HCT116 (cell line): ENCODE data around the gene GPT2. TPM values are rescaled to one million over a fixed set of nuclear protein-coding genes. Genes with fewer than 3 reads are reported as not detected.

Experiments used
- ATAC-seq: fragments of 200-7000 bp; cut with Tn5 transposase; 2 replicates; pipeline ENCODE4 v1.9.1; 2020; ENCODE audit warnings: mild to moderate bottlenecking, moderate library complexity
- BruUV-seq: library from RNA; stranded (reverse); fragments of 400-500 nt; replicated peaks from 2 replicates; lab custom pipeline; 2021; lab: Mats Ljungman, UMichigan
- CTCF ChIA-PET: fragments of 300-600 bp; sonication (Branson Sonifier 250); formaldehyde crosslinking; loops from one replicate; lab custom pipeline; 2021; ENCODE audit warnings: antibody characterized with exemption; lab: Charles Lee
- POLR2A ChIA-PET: fragments of 300-600, 350-600 bp; sonication (Branson Sonifier 250); formaldehyde crosslinking; loops from one replicate; lab custom pipeline; 2021; ENCODE audit warnings: antibody characterized with exemption; lab: Charles Lee
- RAD21 ChIA-PET, 2 experiments: fragments of 300-600 bp; sonication (Branson Sonifier 250); formaldehyde crosslinking; loops; one replicate each; lab custom pipeline; 2023; ENCODE audit warnings: low total read pairs in 2 of 2; ENCODE audit not compliant: uncharacterized antibody in 2 of 2, unreplicated experiment in 2 of 2, low non-redundant PET in 1 of 2; lab: Charles Lee
- DNase-seq: peaks from one replicate; pipeline ENCODE4 v3.0.0-alpha.2; 2010; ENCODE audit warnings: low read depth, low spot score
- H2AFZ ChIP-seq: fragments of 200-600 bp; shearing (Covaris generic), sonication (generic); 2 replicates; pipeline ENCODE4 v1.6.1; 2017; ENCODE audit warnings: low read depth, mixed run types, mixed read lengths, antibody characterized with exemption, low read length; ENCODE audit not compliant: poor library complexity, severe bottlenecking
- H3K27ac ChIP-seq: 2 replicates; pipeline ENCODE4 v1.5.1; 2012; ENCODE audit warnings: low read depth, low read length
- H3K27me3 ChIP-seq: fragments of 200-600 bp; sonication (generic); 2 replicates; pipeline ENCODE4 v1.6.1; 2016; ENCODE audit warnings: mixed run types, low read length, mixed read lengths; ENCODE audit not compliant: insufficient read depth
- H3K36me3 ChIP-seq, 2 experiments: fragments of 200-500 bp in 1 of 2; fragments of 200-600 bp in 1 of 2; sonication (Bioruptor generic) in 1 of 2; sonication (generic) in 1 of 2; 2 replicates each; pipeline versions ENCODE4 v1.5.1 to v1.6.1; 2014 to 2016; ENCODE audit warnings: low read length in 2 of 2, inconsistent platforms in 1 of 2, mixed read lengths in 1 of 2, mixed run types in 1 of 2; ENCODE audit not compliant: insufficient read depth in 2 of 2, control insufficient read depth in 1 of 2
- H3K4me1 ChIP-seq, 2 experiments: fragments of 200-600 bp in 1 of 2; sonication (generic) in 1 of 2; 2 replicates each; pipeline versions ENCODE4 v1.5.1 to v1.6.1; 2012 to 2017; ENCODE audit warnings: low read length in 2 of 2, inconsistent platforms in 1 of 2, mild to moderate bottlenecking in 1 of 2, mixed read lengths in 1 of 2, mixed run types in 1 of 2, moderate library complexity in 1 of 2; ENCODE audit not compliant: insufficient read depth in 2 of 2, control insufficient read depth in 1 of 2
- H3K4me2 ChIP-seq: fragments of 200-600 bp; sonication (generic); 2 replicates; pipeline ENCODE4 v1.6.1; 2017; ENCODE audit warnings: mixed run types, low read length, mixed read lengths
- H3K4me3 ChIP-seq, 2 experiments: fragments of 200-600 bp in 1 of 2; sonication (generic) in 1 of 2; replicated peaks in 1 of 2; 2 replicates each; pipeline ENCODE4 v1.5.1; 2011 to 2016; ENCODE audit warnings: low read length in 2 of 2, control low read depth in 1 of 2, low read depth in 1 of 2, mild to moderate bottlenecking in 1 of 2, mixed read lengths in 1 of 2, mixed run types in 1 of 2
- H3K79me2 ChIP-seq: fragments of 200-600 bp; sonication (generic); 2 replicates; pipeline ENCODE4 v1.6.1; 2017; ENCODE audit warnings: mild to moderate bottlenecking, mixed run types, low read length, moderate library complexity, mixed read lengths; ENCODE audit not compliant: insufficient read depth
- H3K9ac ChIP-seq: fragments of 200-600 bp; sonication (generic); 2 replicates; pipeline ENCODE4 v1.6.1; 2016; ENCODE audit warnings: low read length, mixed read lengths
- H3K9me2 ChIP-seq: fragments of 200-600 bp; sonication (generic), shearing (Covaris generic); 2 replicates; pipeline ENCODE4 v1.6.1; 2017; ENCODE audit warnings: mixed run types, mild to moderate bottlenecking, moderate library complexity; ENCODE audit not compliant: insufficient read depth
- H3K9me3 ChIP-seq, 2 experiments: fragments of 200-500 bp in 1 of 2; fragments of 200-600 bp in 1 of 2; sonication (Bioruptor generic) in 1 of 2; sonication (generic) in 1 of 2; 2 replicates each; pipeline ENCODE4 v1.6.1; 2014 to 2017; ENCODE audit warnings: low read length in 2 of 2, mixed read lengths in 2 of 2, inconsistent platforms in 1 of 2, low read depth in 1 of 2, mild to moderate bottlenecking in 1 of 2, mixed run types in 1 of 2, moderate library complexity in 1 of 2; ENCODE audit not compliant: control insufficient read depth in 1 of 2, insufficient read depth in 1 of 2
- H4K20me1 ChIP-seq: fragments of 200-600 bp; sonication (generic), shearing (Covaris generic); 2 replicates; pipeline ENCODE4 v1.6.1; 2017; ENCODE audit warnings: mixed run types, mild to moderate bottlenecking, moderate library complexity; ENCODE audit not compliant: insufficient read depth
- EGR1 ChIP-seq: IDR thresholded peaks from 2 replicates; pipeline ENCODE4 v1.6.1; 2012; ENCODE audit warnings: low read depth
- POLR2A ChIP-seq: IDR thresholded peaks from 2 replicates; pipeline ENCODE4 v1.7.0; 2011; ENCODE audit warnings: borderline replicate concordance; ENCODE audit not compliant: insufficient read depth, insufficient read length; ENCODE audit errors: extremely low read depth
- POLR2AphosphoS5 ChIP-seq: IDR thresholded peaks from 2 replicates; pipeline ENCODE4 v1.6.1; 2011; ENCODE audit warnings: mild to moderate bottlenecking, low read depth, low read length, moderate library complexity
- RAD21 ChIP-seq: IDR thresholded peaks from 2 replicates; pipeline ENCODE4 v1.6.1; 2012; ENCODE audit warnings: low read depth, mild to moderate bottlenecking
- SIN3A ChIP-seq: IDR thresholded peaks from 2 replicates; pipeline ENCODE4 v1.6.1; 2012; ENCODE audit warnings: low read depth
- SRF ChIP-seq: IDR thresholded peaks from 2 replicates; pipeline ENCODE4 v1.6.1; 2012; ENCODE audit warnings: low read depth
- TCF7L2 ChIP-seq: IDR thresholded peaks from 2 replicates; pipeline ENCODE4 v1.7.0; 2011; ENCODE audit warnings: borderline replicate concordance, inconsistent platforms; ENCODE audit not compliant: insufficient read depth, insufficient read length; ENCODE audit errors: extremely low read depth
- ZBTB33 ChIP-seq: IDR thresholded peaks from 2 replicates; pipeline ENCODE4 v1.6.1; 2011; ENCODE audit warnings: mild to moderate bottlenecking, low read length, moderate library complexity; ENCODE audit not compliant: insufficient replicate concordance; ENCODE audit errors: extremely low read depth
- ZNF274 ChIP-seq: fragments of 200-500 bp; sonication (Bioruptor generic); IDR thresholded peaks from 2 replicates; pipeline ENCODE4 v1.6.1; 2014; ENCODE audit warnings: mild to moderate bottlenecking, low read depth, low read length, inconsistent platforms
- intact Hi-C: fragments of 100-400 bp; cut with micrococcal nuclease; formaldehyde crosslinking; loops from 2 replicates; pipeline ENCODE4 v1.10.0; 2022
- total RNA-seq: library from RNA; stranded (reverse); gene quantifications from one replicate; pipeline ENCODE4 v1.2.1, GENCODE V29; 2021; ENCODE audit not compliant: unreplicated experiment
- TF ChIP-seq, protein P1 (sequence below): IDR thresholded peaks from 2 replicates; pipeline ENCODE4 v1.6.1; 2012; ENCODE audit warnings: low read depth
- TF ChIP-seq, protein P2 (sequence below): IDR thresholded peaks from 2 replicates; pipeline ENCODE4 v1.6.1; 2012

The GPT2 gene
- total RNA-seq, 1 experiment from 2014 or later: 50.6 TPM

GRCh38 chr16:46975165-46975564 lies 91.0 kb downstream of the GPT2 start:
- Histone ChIP-seq H3K27me3 (no peaks in the 10 kb centered on the region), H3K27ac (no peak overlapping the region), H3K4me3 (no peak overlapping the region), H3K9me3 (no peaks in the 10 kb centered on the region), H4K20me1 (peaks cover 10% of the 10 kb centered on the region; the same call in 1 of the 2 replicates), H3K9ac (no peak overlapping the region), H3K4me1 (peaks cover 11 to 32% of the 10 kb centered on the region in 2 experiments), H3K36me3 (peaks cover 2 to 4% of the 10 kb centered on the region in 2 experiments; a peak in 3 of 4 replicates), H3K4me2 (no peak overlapping the region), H3K79me2 (peaks cover 35% of the 10 kb centered on the region), H3K9me2 (no peaks in the 10 kb centered on the region), H2AFZ (no peak overlapping the region)
- TF ChIP-seq ZNF274: no peak
- no peak for TF ChIP-seq TCF7L2
- no peak for TF ChIP-seq POLR2AphosphoS5
- no peak for TF ChIP-seq SIN3A
- TF ChIP-seq POLR2A: no peak
- no peak for TF ChIP-seq ZBTB33
- TF ChIP-seq RAD21: no peak
- TF ChIP-seq SRF: no peak
- TF ChIP-seq, protein P1, sequence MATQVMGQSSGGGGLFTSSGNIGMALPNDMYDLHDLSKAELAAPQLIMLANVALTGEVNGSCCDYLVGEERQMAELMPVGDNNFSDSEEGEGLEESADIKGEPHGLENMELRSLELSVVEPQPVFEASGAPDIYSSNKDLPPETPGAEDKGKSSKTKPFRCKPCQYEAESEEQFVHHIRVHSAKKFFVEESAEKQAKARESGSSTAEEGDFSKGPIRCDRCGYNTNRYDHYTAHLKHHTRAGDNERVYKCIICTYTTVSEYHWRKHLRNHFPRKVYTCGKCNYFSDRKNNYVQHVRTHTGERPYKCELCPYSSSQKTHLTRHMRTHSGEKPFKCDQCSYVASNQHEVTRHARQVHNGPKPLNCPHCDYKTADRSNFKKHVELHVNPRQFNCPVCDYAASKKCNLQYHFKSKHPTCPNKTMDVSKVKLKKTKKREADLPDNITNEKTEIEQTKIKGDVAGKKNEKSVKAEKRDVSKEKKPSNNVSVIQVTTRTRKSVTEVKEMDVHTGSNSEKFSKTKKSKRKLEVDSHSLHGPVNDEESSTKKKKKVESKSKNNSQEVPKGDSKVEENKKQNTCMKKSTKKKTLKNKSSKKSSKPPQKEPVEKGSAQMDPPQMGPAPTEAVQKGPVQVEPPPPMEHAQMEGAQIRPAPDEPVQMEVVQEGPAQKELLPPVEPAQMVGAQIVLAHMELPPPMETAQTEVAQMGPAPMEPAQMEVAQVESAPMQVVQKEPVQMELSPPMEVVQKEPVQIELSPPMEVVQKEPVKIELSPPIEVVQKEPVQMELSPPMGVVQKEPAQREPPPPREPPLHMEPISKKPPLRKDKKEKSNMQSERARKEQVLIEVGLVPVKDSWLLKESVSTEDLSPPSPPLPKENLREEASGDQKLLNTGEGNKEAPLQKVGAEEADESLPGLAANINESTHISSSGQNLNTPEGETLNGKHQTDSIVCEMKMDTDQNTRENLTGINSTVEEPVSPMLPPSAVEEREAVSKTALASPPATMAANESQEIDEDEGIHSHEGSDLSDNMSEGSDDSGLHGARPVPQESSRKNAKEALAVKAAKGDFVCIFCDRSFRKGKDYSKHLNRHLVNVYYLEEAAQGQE: no peak
- TF ChIP-seq, protein P2, sequence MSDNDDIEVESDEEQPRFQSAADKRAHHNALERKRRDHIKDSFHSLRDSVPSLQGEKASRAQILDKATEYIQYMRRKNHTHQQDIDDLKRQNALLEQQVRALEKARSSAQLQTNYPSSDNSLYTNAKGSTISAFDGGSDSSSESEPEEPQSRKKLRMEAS: no peak
- TF ChIP-seq EGR1: no peak
- intact Hi-C loops: no loop called here
- BruUV-seq: no TSS peak
- RAD21 ChIA-PET: no interaction called here
- no peak for ATAC-seq
- CTCF ChIA-PET: interaction anchor here (0.8 to 1.9 kb wide), 2 partner anchors 44 to 1257 kb away, joined by 4 to 7 read pairs; no protein-coding TSS in a partner anchor
- POLR2A ChIA-PET: no interaction called here
- no peak for DNase-seq
